ENCODE measurements around the gene SFTPA2. TPM values are rescaled to one million over a fixed set of nuclear protein-coding genes. Genes with fewer than 3 reads are reported as not detected.
"Not testable (repeated sequence)": the region's sequence is repeated elsewhere in the genome, so short reads cannot be mapped to it uniquely, and the experiment has no call there.

Gene SFTPA2
- total RNA-seq, 1 donor from 2014 or later, result not detected

DNA sequence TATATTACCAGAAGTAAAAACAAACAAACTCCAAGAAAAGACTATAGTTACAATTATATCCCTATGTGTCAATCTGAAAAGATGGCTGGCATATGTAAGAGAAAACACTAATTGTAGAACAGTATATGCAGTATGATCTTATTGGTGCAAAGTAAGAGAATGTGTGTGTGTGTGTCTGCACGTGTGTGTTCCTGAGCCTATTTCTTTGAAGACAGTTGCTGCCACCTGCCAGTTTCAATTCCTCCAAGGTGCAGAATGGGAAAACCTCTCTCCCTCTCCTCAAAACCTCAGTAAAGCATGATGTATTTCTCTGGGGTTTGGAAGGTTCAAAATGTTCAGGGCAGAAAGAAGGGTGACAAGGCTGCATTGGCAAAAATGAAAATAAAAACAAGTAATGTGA, 41.7 kb upstream of the SFTPA2 start:
- Histone ChIP-seq H3K36me3 (no peaks in the 10 kb centered on the region), H3K4me1 (no peaks in the 10 kb centered on the region), H3K9me3 (no peaks in the 10 kb centered on the region), H3K4me3 (no peak overlapping the region), H3K27me3 (no peaks in the 10 kb centered on the region), H3K27ac (no peak overlapping the region)
- intact Hi-C loops (cut with DNase I), result no loop called here
- TF ChIP-seq, protein P1, sequence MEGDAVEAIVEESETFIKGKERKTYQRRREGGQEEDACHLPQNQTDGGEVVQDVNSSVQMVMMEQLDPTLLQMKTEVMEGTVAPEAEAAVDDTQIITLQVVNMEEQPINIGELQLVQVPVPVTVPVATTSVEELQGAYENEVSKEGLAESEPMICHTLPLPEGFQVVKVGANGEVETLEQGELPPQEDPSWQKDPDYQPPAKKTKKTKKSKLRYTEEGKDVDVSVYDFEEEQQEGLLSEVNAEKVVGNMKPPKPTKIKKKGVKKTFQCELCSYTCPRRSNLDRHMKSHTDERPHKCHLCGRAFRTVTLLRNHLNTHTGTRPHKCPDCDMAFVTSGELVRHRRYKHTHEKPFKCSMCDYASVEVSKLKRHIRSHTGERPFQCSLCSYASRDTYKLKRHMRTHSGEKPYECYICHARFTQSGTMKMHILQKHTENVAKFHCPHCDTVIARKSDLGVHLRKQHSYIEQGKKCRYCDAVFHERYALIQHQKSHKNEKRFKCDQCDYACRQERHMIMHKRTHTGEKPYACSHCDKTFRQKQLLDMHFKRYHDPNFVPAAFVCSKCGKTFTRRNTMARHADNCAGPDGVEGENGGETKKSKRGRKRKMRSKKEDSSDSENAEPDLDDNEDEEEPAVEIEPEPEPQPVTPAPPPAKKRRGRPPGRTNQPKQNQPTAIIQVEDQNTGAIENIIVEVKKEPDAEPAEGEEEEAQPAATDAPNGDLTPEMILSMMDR (IDR thresholded peaks at IDR 0.05), result no peak
- DNase-seq (ENCODE audit: low spot score in 2 of 2), result no peak

DNA sequence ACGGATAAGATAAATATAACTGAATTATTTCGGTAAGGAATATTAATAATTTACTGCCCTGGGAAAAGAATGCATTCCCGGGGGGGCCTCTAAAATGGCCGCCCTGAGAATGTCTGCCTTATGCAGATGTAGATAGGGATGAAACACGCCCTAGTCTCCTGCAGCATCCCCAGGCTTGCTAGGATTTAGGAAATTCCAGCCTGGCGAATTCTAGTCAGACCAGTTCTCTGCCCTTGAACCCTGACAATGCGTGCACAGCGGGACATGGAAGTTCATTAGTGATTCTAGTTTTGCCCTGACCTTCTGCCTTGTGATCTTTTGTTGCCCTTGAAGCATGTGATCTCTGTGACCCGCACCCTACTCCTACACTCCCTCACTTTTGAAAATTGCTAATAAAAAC, 39.4 kb upstream of the SFTPA2 start:
- H3K9me3 ChIP-seq; H3K4me3 ChIP-seq; H3K4me1 ChIP-seq; DNase-seq (ENCODE audit: low spot score in 2 of 2); H3K36me3 ChIP-seq; intact Hi-C loops (cut with DNase I); H3K27me3 ChIP-seq; H3K27ac ChIP-seq: not testable (repeated sequence)

- Histone ChIP-seq H3K36me3 (no peaks in the 10 kb centered on the region), H3K9me3 (no peaks in the 10 kb centered on the region), H3K4me3 (no peak overlapping the region), H3K27me3 (no peaks in the 10 kb centered on the region), H3K27ac (no peak overlapping the region), H3K4me1 (no peaks in the 10 kb centered on the region)
- no peak for DNase-seq (ENCODE audit: low spot score in 2 of 2)
- intact Hi-C loops (cut with DNase I), result no loop called here
- TF ChIP-seq, protein P1 (IDR thresholded peaks at IDR 0.05), result no peak
Observed at GRCh38 chr10:79595510-79595909, 35.3 kb upstream of the SFTPA2 start.

DNA sequence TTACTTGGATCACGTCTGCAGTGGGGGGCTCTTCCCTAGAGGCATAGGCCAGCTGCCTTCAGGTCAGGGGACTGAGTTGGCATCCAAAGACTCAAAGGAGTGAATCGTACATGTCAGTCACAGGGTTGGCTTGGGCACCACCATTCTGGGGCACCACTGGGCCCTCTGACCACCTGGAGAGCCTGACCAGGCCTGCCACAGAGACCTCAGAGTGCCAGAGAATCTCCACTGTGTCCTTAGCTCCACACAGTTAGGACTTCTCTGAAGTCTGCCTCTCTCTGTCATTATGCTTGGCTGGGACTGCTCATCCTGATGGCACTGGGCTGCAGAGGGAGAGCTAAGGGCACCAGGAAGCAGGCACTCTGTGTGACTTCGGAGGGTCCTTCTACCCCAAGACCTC, 34.4 kb upstream of the SFTPA2 start:
- H3K4me1 ChIP-seq; H3K27me3 ChIP-seq; DNase-seq (ENCODE audit: low spot score in 2 of 2); H3K36me3 ChIP-seq; H3K27ac ChIP-seq; intact Hi-C loops (cut with DNase I); H3K4me3 ChIP-seq; H3K9me3 ChIP-seq: not testable (repeated sequence)

DNA sequence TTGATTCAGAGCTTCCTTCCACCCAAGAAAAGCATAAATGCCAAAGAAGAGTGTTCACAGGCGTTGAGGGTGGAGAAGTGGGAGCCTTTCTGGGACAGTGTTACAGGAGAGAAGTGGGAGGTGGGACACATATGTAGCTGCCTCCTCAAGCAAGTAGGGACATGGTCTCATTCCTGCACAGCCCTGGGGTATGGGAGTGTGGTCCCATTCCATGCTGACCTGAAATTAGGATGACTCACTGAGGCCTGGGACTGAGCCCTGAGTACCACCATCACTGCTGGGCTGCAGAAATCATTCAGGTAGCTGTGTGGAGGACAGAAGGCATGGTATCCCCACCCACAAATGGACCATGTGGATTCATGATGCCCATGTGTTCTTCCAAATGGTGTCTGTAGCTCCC, 33.2 kb upstream of the SFTPA2 start:
- no peak overlapping the region for H3K27ac ChIP-seq
- H3K4me1 ChIP-seq, result no peaks in the 10 kb centered on the region
- H3K27me3 ChIP-seq, result no peaks in the 10 kb centered on the region
- H3K36me3 ChIP-seq, result no peaks in the 10 kb centered on the region
- H3K4me3 ChIP-seq, result no peak overlapping the region
- TF ChIP-seq, protein P1 (IDR thresholded peaks at IDR 0.05), result no peak
- H3K9me3 ChIP-seq, result no peaks in the 10 kb centered on the region
- intact Hi-C loops (cut with DNase I), result no loop called here
- no peak for DNase-seq (ENCODE audit: low spot score in 2 of 2)

DNA sequence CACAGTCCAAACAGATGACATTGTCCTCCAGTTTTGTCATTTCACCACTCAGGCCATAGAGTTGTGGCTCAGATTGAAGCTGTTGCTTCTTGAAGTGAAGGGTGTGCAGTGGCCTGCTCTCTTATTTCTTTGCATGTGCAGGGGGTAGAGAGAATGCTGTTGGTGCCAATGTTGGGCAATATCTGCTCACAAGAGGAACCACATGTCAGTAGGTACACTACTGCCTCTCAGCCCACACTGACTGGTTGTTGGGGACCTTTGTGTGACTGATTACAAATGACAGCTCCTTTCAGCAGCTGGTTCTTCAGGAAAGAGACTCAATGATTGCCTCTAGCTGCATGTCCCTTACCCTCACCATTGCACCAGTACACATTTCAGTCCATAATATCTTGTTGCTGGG, 28.6 kb upstream of the SFTPA2 start:
- H3K4me3 ChIP-seq, result no peak overlapping the region
- H3K9me3 ChIP-seq, result no peaks in the 10 kb centered on the region
- no peaks in the 10 kb centered on the region for H3K4me1 ChIP-seq
- TF ChIP-seq, protein P1 (IDR thresholded peaks at IDR 0.05), result no peak
- H3K27me3 ChIP-seq, result no peaks in the 10 kb centered on the region
- H3K27ac ChIP-seq, result no peak overlapping the region
- H3K36me3 ChIP-seq, result no peaks in the 10 kb centered on the region
- intact Hi-C loops (cut with DNase I), result no loop called here
- DNase-seq (ENCODE audit: low spot score in 2 of 2), result no peak

GRCh38 chr10:79586933-79587332, 26.7 kb upstream of the SFTPA2 start:
- intact Hi-C loops (cut with DNase I), result no loop called here
- Histone ChIP-seq H3K27me3 (no peaks in the 10 kb centered on the region), H3K9me3 (no peaks in the 10 kb centered on the region), H3K4me3 (no peak overlapping the region), H3K4me1 (no peaks in the 10 kb centered on the region), H3K27ac (no peak overlapping the region), H3K36me3 (no peaks in the 10 kb centered on the region)
- DNase-seq (ENCODE audit: low spot score in 2 of 2), result no peak
- TF ChIP-seq, protein P1 (IDR thresholded peaks at IDR 0.05), result no peak
